Measurements from ENCODE around the gene ZNF385C. TPM values are rescaled to one million over a fixed set of nuclear protein-coding genes. Genes with fewer than 3 reads are reported as not detected.

The ZNF385C gene
- total RNA-seq, 1 donor from 2014 or later: not detected

- TF ChIP-seq CTCF (conservative IDR thresholded peaks at IDR 0.05; ENCODE audit: low read depth, low read length): no peak
- H3K4me3 ChIP-seq (ENCODE audit: low read depth, low read length): no peak overlapping the region
- no peak for DNase-seq (ENCODE audit: low read depth)
Observed at GRCh38 chr17:42136654-42137051, 38.4 kb upstream of the ZNF385C start.

GRCh38 chr17:42135664-42136653 is 37.7 kb upstream of the ZNF385C start:
- TF ChIP-seq CTCF (conservative IDR thresholded peaks at IDR 0.05; ENCODE audit: low read depth, low read length): no peak
- H3K4me3 ChIP-seq (ENCODE audit: low read depth, low read length): no peak overlapping the region
- no peak for DNase-seq (ENCODE audit: low read depth)

- H3K4me3 ChIP-seq (ENCODE audit: low read depth, low read length): no peak overlapping the region
- no peak for TF ChIP-seq CTCF (conservative IDR thresholded peaks at IDR 0.05; ENCODE audit: low read depth, low read length)
- DNase-seq (ENCODE audit: low read depth): no peak
Observed at GRCh38 chr17:42135151-42135550, 36.9 kb upstream of the ZNF385C start.

GRCh38 chr17:42133461-42134041 is 35.3 kb upstream of the ZNF385C start:
- no peak for TF ChIP-seq CTCF (conservative IDR thresholded peaks at IDR 0.05; ENCODE audit: low read depth, low read length)
- H3K4me3 ChIP-seq (ENCODE audit: low read depth, low read length): no peak overlapping the region
- no peak for DNase-seq (ENCODE audit: low read depth)

- H3K4me3 ChIP-seq (ENCODE audit: low read depth, low read length): no peak overlapping the region
- peak; percentile 67 for DNase-seq (ENCODE audit: low read depth)
- TF ChIP-seq CTCF (conservative IDR thresholded peaks at IDR 0.05; ENCODE audit: low read depth, low read length): no peak
Observed at GRCh38 chr17:42132941-42133340, 34.7 kb upstream of the ZNF385C start.

GRCh38 chr17:42131981-42132432 is 33.7 kb upstream of the ZNF385C start:
- no peak for TF ChIP-seq CTCF (conservative IDR thresholded peaks at IDR 0.05; ENCODE audit: low read depth, low read length)
- no peak for DNase-seq (ENCODE audit: low read depth)
- H3K4me3 ChIP-seq (ENCODE audit: low read depth, low read length): no peak overlapping the region

Data from epithelial cell of proximal tubule (primary cell).